Lower lobe of right lung (tissue), 2 donors: ENCODE results near the gene NOCT. TPM values are rescaled to one million over a fixed set of nuclear protein-coding genes. Genes with fewer than 3 reads are reported as not detected.
"Not testable (repeated sequence)": the region's sequence is repeated elsewhere in the genome, so short reads cannot be mapped to it uniquely, and the experiment has no call there.

Experiments used
- ATAC-seq, 2 donors: fragments of 200-7000 bp; cut with Tn5 transposase; one replicate each; pipeline ENCODE4 v1.9.1; 2020 to 2022; ENCODE audit warnings: mild to moderate bottlenecking in 2 of 2, moderate library complexity in 2 of 2
- DNase-seq: peaks from one replicate; pipeline ENCODE4 v3.0.0-alpha.2; 2020
- H3K27ac ChIP-seq: fragments of 200-600 bp; one replicate; pipeline ENCODE4 v1.8.0; 2022
- H3K27me3 ChIP-seq: fragments of 200-600 bp; one replicate; pipeline ENCODE4 v1.8.0; 2022; ENCODE audit warnings: low read depth
- H3K36me3 ChIP-seq: fragments of 200-600 bp; one replicate; pipeline ENCODE4 v1.8.0; 2022; ENCODE audit warnings: mild to moderate bottlenecking
- H3K4me1 ChIP-seq: fragments of 200-600 bp; one replicate; pipeline ENCODE4 v1.8.0; 2022
- H3K4me3 ChIP-seq: fragments of 200-600 bp; one replicate; pipeline ENCODE4 v1.8.0; 2022; ENCODE audit warnings: mild to moderate bottlenecking
- H3K9me3 ChIP-seq: fragments of 200-600 bp; one replicate; pipeline ENCODE4 v1.8.0; 2022
- intact Hi-C: fragments of 100-400 bp; cut with DNase I; formaldehyde crosslinking; loops from one replicate; pipeline ENCODE4 v1.11.0; 2022
- total RNA-seq: library from RNA; stranded (reverse); fragmentation: NEBNext Ultra II Directional; extraction: Animal tissue kit (Norgen Biotek cat#: 25700); gene quantifications from one replicate; pipeline ENCODE4 v1.2.1, GENCODE V29; 2021
- TF ChIP-seq, protein P1 (sequence below): fragments of 200-600 bp; IDR thresholded peaks from one replicate; pipeline ENCODE4 v1.8.0; 2022; ENCODE audit warnings: antibody characterized with exemption, mild to moderate bottlenecking
- donor health status: DM: no; HTN: yes; CAD: no; lungs with severe emphysema.

Gene NOCT
- total RNA-seq, 1 donor from 2014 or later, result 2.8 TPM

DNA sequence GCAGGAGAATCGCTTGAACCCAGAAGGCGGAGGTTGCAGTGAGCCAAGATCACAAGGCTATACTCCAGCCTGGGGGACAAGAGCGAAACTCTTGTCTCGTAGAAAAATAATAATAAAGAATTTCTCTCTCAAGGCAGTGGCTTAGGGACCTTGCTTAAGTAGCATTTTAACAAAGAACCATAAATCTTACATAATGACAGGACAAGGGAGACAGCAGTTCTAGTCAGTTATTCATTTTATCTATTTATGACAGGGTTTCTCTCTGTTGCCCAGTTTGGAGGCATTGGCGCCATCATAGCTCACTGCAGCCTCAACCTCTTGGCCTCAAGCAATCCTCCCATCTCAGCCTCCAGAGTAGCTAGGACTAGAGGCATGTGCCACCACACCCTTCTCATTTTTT, 31.9 kb upstream of the NOCT start:
- intact Hi-C loops, result no loop called here
- TF ChIP-seq, protein P1, sequence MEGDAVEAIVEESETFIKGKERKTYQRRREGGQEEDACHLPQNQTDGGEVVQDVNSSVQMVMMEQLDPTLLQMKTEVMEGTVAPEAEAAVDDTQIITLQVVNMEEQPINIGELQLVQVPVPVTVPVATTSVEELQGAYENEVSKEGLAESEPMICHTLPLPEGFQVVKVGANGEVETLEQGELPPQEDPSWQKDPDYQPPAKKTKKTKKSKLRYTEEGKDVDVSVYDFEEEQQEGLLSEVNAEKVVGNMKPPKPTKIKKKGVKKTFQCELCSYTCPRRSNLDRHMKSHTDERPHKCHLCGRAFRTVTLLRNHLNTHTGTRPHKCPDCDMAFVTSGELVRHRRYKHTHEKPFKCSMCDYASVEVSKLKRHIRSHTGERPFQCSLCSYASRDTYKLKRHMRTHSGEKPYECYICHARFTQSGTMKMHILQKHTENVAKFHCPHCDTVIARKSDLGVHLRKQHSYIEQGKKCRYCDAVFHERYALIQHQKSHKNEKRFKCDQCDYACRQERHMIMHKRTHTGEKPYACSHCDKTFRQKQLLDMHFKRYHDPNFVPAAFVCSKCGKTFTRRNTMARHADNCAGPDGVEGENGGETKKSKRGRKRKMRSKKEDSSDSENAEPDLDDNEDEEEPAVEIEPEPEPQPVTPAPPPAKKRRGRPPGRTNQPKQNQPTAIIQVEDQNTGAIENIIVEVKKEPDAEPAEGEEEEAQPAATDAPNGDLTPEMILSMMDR, result no peak
- Histone ChIP-seq H3K27ac (no peak overlapping the region), H3K27me3 (no peaks in the 10 kb centered on the region), H3K36me3 (no peaks in the 10 kb centered on the region), H3K4me1 (peaks cover 20% of the 10 kb centered on the region), H3K9me3 (no peaks in the 10 kb centered on the region), H3K4me3 (no peak overlapping the region)
- ATAC-seq (no peak), DNase-seq (no peak)

DNA sequence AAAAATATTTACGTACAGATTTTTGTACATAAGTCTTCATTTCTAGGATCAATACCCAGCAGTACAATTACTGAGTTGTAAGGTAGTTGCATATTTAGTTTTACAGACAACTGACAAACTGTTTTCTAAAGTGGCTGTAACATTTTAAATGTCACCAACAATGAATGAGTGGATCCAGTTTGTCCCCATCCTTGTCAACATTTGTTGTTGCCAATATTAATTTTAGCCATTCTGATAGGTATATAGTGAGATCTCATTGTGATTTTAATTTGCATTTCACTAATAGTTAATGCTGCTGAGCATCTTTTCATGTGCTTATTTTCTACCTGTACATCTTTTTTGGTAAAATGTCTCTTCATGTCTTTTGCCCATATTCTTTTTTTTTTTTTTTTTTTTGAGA, 30.9 kb upstream of the NOCT start:
- intact Hi-C loops, result no loop called here
- Histone ChIP-seq H3K9me3 (no peaks in the 10 kb centered on the region), H3K36me3 (no peaks in the 10 kb centered on the region), H3K27ac (no peak overlapping the region), H3K27me3 (no peaks in the 10 kb centered on the region), H3K4me1 (peaks cover 20% of the 10 kb centered on the region), H3K4me3 (no peak overlapping the region)
- DNase-seq (no peak), ATAC-seq (no peak)
- TF ChIP-seq, protein P1, result no peak

DNA sequence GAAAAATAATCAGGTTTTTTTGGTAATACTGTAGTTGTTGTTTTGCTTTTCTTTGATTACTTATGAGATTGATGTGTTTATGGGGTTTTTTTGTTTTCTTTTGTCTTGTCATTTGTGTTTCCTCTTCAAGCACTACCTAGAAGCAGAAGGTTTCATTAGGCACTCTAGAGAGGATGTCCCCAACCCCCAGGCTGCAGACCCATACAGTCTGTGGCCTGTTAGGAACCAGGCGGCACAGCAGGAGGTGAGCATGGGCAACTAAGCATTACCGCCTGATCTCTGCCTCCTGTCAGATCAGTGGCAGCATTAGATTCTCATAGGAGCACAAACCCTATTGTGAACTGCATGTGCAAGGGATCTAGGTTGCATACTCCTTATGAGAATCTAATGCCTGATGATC, 22.9 kb upstream of the NOCT start:
- TF ChIP-seq, protein P1, result no peak
- DNase-seq (no peak), ATAC-seq (no peak)
- H3K4me1 ChIP-seq, result no peaks in the 10 kb centered on the region
- no peak overlapping the region for H3K27ac ChIP-seq
- intact Hi-C loops, result no loop called here
- H3K36me3 ChIP-seq, result no peaks in the 10 kb centered on the region
- no peak overlapping the region for H3K4me3 ChIP-seq
- no peaks in the 10 kb centered on the region for H3K27me3 ChIP-seq
- no peaks in the 10 kb centered on the region for H3K9me3 ChIP-seq

DNA sequence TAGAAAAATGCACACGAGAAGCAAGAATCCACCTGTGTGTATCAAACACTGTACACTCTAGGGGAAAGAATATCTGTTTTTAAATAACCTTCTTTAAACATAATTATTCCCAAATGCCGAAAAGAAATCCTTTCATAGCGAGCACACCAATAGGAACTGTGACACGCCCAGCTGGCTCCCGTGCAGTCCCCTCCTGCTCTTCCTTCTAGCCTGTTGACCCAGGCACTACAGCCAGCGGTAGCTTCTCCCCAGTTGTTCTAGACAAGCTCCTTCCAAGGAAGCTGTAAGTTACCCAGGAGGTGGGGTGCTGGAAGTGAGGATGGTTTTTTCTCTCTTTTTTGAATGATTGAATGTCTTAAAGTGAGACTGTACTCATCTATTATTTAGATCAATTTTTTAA, 19.5 kb upstream of the NOCT start:
- Histone ChIP-seq H3K4me1 (no peaks in the 10 kb centered on the region), H3K36me3 (no peaks in the 10 kb centered on the region), H3K4me3 (no peak overlapping the region), H3K9me3 (no peaks in the 10 kb centered on the region), H3K27ac (no peak overlapping the region), H3K27me3 (no peaks in the 10 kb centered on the region)
- TF ChIP-seq, protein P1, result no peak
- intact Hi-C loops, result no loop called here
- ATAC-seq (no peak), DNase-seq (no peak)

DNA sequence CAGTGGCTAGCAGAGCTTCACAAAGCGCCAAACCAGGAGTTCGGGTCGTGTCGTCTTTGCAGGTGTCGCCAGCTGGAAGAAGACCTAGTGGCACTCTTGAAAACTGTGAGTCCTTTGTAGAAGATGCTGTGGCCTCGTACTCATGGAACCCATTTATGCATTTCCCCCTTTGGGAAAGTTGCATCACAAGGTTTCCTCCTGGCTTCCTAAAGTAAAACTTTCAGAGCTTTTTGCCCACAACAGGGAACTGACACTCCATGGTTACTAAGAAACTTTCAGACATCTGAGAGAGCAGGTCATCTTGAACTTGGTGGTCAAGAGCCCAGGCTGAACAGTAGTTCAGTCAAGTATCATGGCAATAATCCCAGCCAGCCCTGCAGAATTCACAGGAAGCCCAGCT, 15.9 kb upstream of the NOCT start:
- H3K4me3 ChIP-seq, result no peak overlapping the region
- intact Hi-C loops, result no loop called here
- ATAC-seq (no peak), DNase-seq (no peak)
- TF ChIP-seq, protein P1, result no peak
- no peak overlapping the region for H3K27ac ChIP-seq
- H3K36me3 ChIP-seq, result no peaks in the 10 kb centered on the region
- no peaks in the 10 kb centered on the region for H3K9me3 ChIP-seq
- H3K27me3 ChIP-seq, result no peaks in the 10 kb centered on the region
- no peaks in the 10 kb centered on the region for H3K4me1 ChIP-seq

DNA sequence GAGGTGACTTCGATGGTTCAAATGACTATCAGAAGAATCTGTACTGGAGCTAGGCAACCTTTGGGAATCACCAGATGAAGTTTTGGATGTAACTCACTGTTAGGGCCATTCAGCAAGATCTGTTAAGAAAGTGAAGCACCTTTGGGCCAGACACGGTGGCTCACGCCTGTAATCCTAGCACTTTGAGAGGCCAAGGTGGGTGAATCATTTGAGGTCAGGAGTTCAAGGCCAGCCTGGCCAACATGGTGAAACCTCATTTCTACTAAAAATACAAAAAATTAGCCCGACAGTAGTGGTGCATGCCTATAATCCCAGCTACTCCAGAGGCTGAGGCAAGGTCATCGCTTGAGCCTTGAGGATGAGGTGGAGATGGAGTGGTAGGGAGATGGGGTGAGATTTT, 15.4 kb upstream of the NOCT start:
- H3K9me3 ChIP-seq, H3K27ac ChIP-seq, H3K4me1 ChIP-seq, H3K4me3 ChIP-seq, H3K27me3 ChIP-seq, H3K36me3 ChIP-seq, intact Hi-C loops, DNase-seq, ATAC-seq: not testable (repeated sequence)

DNA sequence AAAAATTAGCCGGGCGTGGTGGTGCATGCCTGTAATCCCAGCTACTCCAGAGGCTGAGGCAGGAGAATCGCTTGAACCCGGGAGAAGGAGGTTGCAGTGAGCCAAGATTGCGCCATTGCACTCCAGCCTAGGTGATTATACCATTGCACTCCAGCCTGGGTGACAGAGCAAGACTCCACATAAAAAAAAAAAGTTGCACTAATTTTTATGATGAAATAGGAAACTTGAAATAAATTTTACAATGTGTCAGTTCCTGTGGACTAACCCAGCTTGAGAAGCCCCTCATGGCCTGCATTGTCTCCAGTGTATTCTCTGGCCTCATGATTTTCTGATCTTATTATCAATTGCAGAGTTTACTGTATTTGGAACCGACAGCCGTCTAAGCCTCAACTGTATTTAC, 14.2 kb upstream of the NOCT start:
- H3K27me3 ChIP-seq, H3K9me3 ChIP-seq, H3K4me1 ChIP-seq, H3K36me3 ChIP-seq, intact Hi-C loops, DNase-seq, H3K27ac ChIP-seq, ATAC-seq, H3K4me3 ChIP-seq: not testable (repeated sequence)

DNA sequence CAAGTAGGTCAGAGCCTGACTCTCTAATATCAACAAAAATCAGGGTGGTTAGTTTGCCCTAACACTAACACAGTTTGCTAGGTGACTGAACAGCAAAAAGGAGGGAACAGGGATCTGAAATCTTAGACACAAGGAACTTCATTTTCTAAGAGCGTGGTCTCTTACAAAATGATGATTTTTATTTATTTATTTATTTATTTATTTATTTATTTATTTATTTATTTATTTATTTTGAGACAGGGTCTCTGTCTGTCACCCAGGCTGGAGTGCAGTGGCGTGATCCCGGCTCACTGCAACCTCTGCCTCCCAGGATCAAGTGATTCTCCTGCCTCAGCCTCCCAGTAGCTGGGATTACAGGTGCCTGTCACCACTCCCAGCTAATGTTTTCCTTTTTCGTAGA, 11.9 kb upstream of the NOCT start:
- intact Hi-C loops, H3K36me3 ChIP-seq, DNase-seq, H3K27me3 ChIP-seq, H3K4me1 ChIP-seq, H3K4me3 ChIP-seq, H3K9me3 ChIP-seq, ATAC-seq, H3K27ac ChIP-seq: not testable (repeated sequence)
